T-helper 1 cell (primary cell): Measurements from ENCODE around the gene CAPN2.
"Not testable (repeated sequence)": the region's sequence is repeated elsewhere in the genome, so short reads cannot be mapped to it uniquely, and the experiment has no call there.

ENCODE experiments used
- DNase-seq, 5 donors: peaks; one replicate each; pipeline ENCODE4 v3.0.0-alpha.2; 2012 to 2020

CAPN2 gene

DNA sequence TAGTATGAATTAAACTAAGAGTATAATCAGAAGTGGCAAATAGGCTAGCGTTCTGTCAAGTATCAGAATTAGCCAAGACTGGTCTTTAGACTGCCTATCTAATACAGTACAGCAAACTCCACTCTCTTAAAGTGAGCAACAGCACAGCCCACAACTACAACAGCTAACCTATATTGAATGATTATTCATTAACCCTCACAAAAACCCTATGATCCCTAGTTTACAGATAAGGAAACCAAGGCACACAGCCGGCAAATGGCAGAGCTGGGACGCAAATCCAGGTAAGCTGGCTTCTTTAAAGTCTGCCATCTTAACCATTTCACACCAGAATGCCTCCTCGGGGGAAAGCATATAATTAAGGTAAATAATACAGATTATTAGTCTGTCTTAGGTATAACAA is 81.4 kb downstream of the CAPN2 start:
- DNase-seq = no peak

DNA sequence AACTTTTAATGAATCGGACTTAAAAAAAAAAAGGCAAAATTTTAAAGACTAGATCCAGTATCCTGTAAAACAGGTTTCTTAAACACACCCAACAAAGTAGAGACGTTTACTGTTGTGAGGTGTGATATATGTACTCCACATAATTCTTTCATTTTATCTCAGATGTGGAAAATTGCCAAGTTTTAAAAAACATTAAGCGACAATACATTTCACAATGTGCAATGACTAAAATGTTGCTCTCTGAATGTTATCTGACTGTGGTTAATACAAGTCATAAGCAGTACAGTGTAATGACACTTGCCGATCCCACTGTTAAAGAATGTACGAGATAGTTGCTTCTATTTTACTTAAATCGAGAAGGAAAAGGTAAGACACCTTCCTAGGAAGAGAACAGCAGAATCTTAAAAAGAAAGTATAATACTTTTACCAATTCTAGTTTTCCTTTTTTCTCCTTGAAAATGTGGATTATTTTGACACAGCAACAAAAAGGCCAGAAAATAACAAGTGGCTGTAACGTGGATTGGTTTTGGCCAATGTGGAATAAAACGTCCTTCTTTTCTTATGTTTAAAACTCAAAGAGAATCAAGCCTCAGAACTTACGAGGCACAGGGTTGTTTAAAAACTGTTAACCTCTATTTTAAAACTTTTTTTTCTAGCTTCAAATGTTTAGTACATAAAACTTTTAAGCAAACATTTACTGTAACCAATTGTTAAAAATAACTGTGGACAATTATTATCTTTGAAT is 82.0 kb downstream of the CAPN2 start:
- DNase-seq = no peak

DNA sequence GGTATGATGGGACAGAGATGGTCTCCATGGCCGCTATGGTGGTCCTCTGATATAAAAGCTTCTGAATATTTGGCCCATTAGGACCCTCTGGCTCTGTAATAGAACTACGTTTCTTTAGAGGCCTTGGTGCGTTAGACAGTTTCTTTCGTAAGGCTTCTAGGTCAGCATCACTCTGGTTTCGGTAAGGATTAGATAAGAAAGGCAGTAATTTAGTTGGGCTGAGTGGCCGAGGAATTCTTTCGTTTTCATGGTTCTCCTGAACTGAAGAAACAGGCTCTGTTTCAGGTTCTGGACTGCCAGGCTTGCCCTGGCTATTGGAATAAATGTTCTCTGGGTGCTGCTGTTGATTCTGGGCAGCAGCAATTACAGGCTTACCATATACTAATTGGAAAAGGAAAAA is 83.9 kb downstream of the CAPN2 start:
- DNase-seq = no peak

DNA sequence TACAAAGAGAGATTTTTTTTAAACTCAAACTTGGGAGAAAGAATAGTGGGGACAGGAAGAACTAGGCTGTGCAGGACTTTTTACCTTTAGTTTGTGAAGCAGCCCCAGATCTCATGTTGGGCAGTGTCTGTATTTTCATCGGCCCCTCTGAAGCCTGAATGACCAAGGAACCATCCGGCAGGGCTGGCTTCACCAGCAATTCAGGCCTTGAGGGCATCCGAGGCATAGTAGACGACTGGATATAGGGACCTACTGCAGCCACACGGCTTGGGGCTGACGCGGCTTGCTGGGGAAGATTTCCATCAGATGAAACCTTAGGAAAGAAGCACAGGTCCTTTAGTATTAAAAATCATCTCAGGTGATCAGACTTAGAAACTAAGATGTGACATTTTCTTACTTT is 89.7 kb downstream of the CAPN2 start:
- DNase-seq = no peak

DNA sequence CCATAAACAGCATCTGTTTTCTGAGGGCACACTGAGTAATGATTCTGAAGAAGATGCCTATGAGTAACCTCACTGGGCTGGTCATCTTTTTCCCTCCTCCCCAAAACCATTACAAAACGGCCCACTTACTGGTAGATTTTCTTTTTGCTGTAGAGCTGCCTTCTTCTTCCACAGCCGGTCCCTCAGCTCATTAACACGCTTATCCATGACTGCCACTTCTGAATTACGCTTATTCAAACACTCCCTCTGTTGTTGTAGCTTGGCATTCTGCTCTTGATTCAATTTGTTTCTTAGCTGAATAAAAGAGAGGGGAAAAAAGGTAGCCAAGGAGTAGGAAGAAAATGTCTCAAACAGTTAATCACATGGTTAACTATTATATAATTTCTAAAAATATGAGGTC is 90.3 kb downstream of the CAPN2 start:
- no peak for DNase-seq

DNA sequence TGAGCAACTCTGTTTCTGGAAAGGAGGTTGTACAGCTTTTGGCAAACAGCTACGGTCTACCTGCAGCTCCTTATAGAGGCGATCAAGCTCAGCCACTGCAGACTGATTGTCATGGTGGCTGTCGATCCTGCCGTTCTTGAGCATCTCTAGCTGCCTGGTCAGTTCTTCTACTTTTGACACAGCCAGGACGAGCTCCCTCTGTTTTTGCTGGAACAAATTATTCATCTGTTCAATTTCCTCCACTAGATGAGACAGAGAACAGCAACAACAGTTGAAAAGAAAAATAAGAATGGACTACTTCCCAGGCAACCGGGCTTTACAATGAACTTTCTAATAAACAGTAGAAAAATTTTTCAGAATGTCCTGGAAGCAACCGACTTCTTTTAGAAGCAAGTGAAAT is 90.9 kb downstream of the CAPN2 start:
- no peak for DNase-seq

DNA sequence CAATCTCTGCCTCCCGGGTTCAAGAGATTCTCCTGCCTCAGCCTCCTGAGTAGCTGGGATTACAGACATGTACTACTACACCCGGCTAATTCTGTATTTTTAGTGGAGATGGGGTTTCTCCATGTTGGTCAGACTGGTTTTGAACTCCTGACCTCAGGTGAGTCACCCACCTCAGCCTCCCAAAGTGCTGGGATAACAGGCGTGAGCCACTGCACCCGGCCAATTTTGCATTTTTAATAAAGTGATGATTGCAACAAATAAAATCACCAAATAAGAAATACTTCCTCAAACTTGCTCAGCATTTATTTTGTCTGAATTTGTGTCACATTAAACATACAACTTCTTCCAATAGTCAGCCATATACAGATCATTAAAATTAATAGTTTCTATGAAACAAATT is 97.6 kb downstream of the CAPN2 start:
- not testable (repeated sequence) for DNase-seq

DNA sequence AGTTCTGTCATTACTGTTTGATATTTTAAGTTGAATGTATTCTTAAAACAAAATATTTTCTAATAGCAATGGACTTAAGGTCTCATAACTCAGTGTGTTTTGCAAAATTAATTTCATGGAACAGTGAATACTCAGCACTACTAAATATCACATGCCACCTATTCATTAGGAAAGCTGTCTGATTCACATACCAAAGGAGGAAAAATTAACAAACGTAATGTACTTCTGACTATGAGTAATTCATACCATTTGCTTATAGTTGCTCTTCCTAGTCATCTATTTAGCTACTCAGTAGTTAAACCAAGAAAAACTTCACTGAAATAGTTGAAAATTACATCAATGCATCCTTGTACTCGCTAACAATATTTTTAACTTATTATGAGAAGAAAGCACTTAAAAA is 98.2 kb downstream of the CAPN2 start:
- DNase-seq = no peak

DNA sequence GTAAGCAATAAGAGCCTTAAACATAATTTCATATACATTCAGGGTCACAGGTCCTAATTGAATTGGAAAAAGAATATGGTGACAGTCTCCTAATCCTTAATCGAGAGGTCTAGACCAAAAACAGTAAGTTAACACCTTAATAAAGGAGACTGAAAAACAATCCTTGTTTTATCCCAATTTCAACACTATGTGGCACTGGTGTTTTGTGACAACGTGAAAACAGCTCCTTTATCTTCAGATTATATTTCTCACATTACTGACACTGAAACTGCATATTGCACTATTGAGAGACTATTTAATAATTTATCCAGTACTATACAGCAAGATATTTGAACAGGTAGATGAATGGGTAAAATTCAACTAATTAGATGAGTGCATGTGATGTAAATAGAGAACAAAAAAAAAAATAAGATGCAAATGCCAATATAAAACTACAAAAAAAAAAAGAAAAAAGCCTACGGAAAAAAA is 99.3 kb downstream of the CAPN2 start:
- peak in 1 of 5 donors; percentile 30 for DNase-seq

DNA sequence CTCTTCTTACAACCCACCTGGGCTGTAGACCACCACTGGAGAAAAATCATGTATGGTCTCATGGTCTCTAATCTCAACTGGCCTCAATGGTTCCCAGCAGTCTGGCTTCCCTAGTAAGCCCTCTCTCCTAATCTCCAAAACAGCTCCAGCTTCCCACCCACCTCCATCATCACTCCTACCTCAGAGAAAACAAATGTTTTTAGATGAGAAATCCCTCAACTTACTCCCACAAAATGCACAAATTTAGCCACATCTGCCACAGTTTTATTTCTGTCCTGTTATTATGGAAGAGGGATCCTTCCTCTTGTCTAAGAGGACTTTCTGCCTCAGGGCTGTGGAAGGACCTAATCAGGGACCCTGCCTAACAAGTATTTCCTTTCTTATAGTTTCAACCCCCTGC is 101.3 kb downstream of the CAPN2 start:
- no peak for DNase-seq

DNA sequence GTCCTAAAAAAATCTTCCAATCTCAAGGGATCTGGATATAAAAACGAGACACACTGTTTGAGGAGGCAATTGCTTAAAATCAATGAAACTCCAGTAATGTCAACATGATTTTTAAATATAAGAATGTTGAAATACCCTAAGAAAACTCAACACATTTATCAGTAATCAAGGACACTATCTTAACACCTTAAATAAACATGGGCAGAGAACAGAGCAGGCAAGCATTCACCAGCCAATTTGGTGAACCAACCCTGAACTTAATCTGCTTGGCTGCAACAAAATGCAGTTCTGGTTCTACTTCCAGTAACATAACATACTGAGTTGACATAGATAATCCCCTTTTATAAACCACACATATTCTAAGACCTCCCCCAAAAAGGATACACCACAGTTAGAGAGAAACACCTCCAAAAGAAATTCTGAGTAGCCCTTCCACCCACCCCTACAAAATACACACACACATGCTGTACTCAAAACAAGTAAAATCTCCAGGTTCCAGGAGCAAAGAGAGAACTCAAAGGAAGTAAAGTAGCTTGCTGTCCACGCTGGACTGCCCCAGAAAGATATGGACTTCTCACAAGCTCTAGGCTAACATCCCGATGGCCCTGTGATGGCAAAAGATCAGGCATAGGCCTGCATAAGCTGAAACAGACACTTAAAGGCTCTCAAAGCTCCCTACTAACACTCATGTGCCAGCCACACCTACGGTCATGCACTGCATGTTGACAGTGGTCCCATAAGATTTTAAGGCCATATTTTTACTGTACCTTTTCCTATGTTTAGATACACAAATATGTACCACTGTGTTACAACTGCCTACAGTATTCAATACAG is 102.9 kb downstream of the CAPN2 start:
- DNase-seq = no peak

DNA sequence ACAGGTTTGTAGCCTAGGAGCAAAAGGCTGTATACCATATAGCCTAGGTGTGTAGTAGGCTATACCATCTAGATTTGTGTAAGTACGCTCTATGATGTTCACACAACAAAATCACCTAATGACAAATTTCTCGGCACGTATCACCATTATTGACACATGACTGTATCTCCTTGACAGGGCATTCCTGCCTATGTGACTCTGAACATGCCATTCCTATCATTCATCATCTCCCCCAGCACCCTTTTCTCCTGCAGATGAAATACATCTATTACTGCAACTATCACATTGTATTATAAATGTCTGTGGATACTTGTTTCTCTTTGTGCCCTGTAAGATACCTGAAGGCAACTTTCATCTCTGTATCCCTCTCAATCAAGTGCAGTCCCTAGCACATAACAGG is 103.5 kb downstream of the CAPN2 start:
- DNase-seq = no peak

DNA sequence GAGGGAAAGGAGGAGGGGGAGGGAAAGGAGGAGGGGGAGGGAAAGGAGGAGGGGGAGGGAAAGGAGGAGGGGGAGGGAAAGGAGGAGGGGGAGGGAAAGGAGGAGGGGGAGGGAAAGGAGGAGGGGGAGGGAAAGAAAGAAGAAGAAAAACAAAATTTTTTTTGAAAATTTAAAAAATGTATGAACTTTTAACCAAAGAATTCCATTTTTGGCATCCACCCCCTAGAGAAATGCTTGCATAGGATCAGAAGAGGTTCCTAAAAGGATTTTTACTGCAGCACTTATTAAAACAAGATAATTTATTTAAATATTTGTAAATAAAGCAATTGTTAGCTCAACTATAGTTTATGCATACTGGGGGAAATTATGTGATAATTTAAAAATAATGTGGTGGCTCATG is 104.9 kb downstream of the CAPN2 start:
- DNase-seq = not testable (repeated sequence)

DNA sequence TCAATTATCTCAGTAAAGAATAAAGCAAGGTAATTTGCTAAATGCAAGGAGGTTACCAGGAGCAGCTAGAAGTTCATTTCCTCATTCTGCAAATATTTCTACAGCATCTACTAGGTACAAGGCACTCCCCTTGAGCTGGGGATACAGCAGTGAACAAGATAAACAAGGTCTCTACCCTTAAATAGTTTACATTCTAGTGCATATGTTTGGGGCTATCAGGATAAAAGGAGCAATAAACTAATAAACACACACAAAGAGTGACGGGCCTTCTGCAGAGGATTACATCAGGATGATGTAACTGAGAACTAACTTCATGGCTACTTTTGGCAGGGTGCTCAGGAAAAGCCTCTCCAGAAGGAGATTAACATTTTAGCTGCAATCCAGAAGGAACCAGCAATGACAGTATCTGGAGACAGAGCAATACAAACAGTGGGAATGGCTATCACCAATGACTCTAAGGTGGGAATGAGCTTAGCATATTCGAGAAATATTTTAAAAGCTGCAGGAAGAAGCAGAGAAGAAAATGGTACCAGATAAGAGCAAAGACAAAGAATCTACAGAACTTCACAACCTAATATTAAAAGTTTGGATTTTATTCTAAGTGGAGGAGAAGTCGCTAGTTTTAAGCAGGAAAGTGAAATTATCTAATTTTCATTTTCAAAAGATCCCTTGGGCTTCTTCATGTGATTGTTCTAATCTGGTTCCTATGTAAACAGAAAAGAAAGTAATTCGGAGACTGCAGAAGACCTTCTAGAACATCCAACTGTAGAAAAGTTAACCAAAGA is 107.6 kb downstream of the CAPN2 start:
- no peak for DNase-seq

DNA sequence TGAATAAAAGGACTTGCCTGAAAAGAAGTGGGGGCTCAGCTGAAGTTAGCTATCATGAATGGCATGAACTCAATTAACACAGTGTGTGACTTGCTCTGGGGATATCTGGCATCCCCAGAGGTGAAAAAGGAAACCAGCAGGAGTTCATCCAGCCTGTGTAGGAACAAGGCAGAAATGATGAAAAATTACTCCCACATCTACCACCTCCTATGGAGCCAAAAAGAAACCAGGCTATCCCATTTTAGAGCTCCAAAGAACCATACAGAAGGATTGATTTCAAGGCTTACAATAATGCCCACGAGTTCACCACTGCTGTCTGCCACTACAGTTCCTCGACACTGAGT is 108.1 kb downstream of the CAPN2 start:
- DNase-seq = no peak

DNA sequence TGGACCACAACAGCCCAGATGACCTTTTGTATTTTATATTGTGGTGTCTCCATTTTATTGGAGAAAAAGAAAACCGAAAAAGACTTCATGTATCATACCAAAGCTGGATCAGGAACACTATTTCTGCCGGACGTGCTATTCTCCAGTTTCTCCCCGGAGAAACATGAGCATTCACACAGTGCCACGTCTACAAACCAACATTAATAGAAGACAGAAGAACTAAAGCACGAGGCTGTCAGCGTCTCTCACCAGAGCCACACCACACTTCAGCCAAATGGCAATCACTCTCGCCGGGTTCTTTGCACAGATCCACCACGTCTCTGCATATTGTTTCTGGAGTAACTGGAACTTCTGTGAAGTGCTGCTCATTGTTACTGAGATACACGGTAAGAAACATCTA is 108.6 kb downstream of the CAPN2 start:
- no peak for DNase-seq

DNA sequence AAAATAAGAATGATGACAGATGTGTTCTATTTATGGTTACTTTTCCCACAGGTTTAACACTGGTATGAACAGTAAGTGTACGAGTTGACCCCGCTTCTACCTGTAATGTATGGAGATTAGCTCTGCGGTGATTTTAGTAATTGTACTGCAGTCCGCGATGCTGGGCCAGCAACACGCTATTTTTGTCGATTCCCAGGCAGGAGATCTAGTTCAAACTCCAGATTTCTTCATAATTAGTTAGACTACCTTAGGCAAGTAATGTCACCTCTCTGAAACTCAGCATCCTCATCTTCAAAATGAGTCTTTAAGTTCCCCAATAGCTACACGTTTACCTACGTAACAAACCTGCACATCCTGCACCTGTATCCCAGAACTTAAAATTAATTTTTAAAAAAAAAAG is 111.9 kb downstream of the CAPN2 start:
- no peak for DNase-seq

DNA sequence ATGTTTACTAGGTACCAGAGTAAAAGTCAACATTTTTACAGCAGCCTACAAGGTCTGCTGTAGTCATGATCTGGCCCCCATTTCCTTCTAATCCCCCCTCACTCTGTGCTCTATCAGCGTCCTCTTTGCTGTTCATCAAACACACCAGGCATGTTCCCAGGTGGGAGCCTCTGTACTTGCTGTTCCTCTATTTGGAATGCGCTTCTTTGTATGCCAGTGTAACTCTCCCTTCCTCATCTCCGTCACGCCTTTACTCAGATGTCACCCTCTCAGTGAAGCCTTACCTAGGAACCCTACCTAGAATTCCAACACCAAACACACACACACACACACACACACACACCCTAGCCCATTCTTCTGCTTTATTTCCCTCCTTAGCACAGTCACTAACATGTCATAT is 112.4 kb downstream of the CAPN2 start:
- no peak for DNase-seq
